Mesenchymal stem cell (in vitro differentiated cells and primary cell): Measurements from ENCODE around the gene CCT3.
A peak's percentile ranks its signal among the peaks of the same experiment; 100 is the strongest.

Experiments used
- DNase-seq: peaks from one replicate; pipeline ENCODE4 v3.0.0-alpha.2; 2013
- H2AFZ ChIP-seq: one replicate; pipeline ENCODE4 v1.6.1; 2013; ENCODE audit warnings: low read depth, mild to moderate bottlenecking, control low read depth, inconsistent platforms, low read length, moderate library complexity
- H2AK5ac ChIP-seq: 2 replicates; pipeline ENCODE4 v1.6.1; 2013; ENCODE audit warnings: low read length, moderate library complexity, mild to moderate bottlenecking, inconsistent platforms; ENCODE audit not compliant: severe bottlenecking
- H2BK120ac ChIP-seq: one replicate; pipeline ENCODE4 v1.6.1; 2013; ENCODE audit warnings: low read depth, mild to moderate bottlenecking, inconsistent platforms, low read length, moderate library complexity
- H2BK12ac ChIP-seq, 2 experiments: one replicate each; pipeline ENCODE4 v1.6.1; 2013; ENCODE audit warnings: inconsistent platforms in 2 of 2, low read length in 2 of 2, mild to moderate bottlenecking in 2 of 2, moderate library complexity in 2 of 2, control low read depth in 1 of 2
- H2BK15ac ChIP-seq: one replicate; pipeline ENCODE4 v1.6.1; 2013; ENCODE audit warnings: mild to moderate bottlenecking, low read depth, inconsistent platforms; ENCODE audit not compliant: poor library complexity, severe bottlenecking
- H2BK5ac ChIP-seq: 2 replicates; pipeline ENCODE4 v1.6.1; 2013; ENCODE audit warnings: low read depth, mild to moderate bottlenecking, low read length, control low read depth, inconsistent platforms; ENCODE audit not compliant: poor library complexity, severe bottlenecking
- H3K14ac ChIP-seq, 2 experiments: one replicate each; pipeline ENCODE4 v1.6.1; 2013; ENCODE audit warnings: inconsistent platforms in 2 of 2, low read length in 2 of 2, control low read depth in 1 of 2, mild to moderate bottlenecking in 1 of 2, moderate library complexity in 1 of 2
- H3K18ac ChIP-seq, 2 experiments: one replicate each; pipeline ENCODE4 v1.6.1; 2013; ENCODE audit warnings: inconsistent platforms in 2 of 2, low read length in 2 of 2, control low read depth in 1 of 2, low read depth in 1 of 2, mild to moderate bottlenecking in 1 of 2
- H3K23ac ChIP-seq, 2 experiments: one replicate each; pipeline ENCODE4 v1.6.1; 2013; ENCODE audit warnings: inconsistent platforms in 2 of 2, low read length in 2 of 2, mild to moderate bottlenecking in 2 of 2, moderate library complexity in 2 of 2, control low read depth in 1 of 2
- H3K27ac ChIP-seq: 2 replicates; pipeline ENCODE4 v1.5.1; 2013; ENCODE audit warnings: mild to moderate bottlenecking, moderate library complexity, low read length, control low read depth, inconsistent platforms; ENCODE audit not compliant: poor library complexity, severe bottlenecking
- H3K27me3 ChIP-seq, 2 experiments: 2 replicates each; pipeline versions ENCODE4 v1.6.1 to v1.7.0; 2013; ENCODE audit warnings: low read length in 2 of 2, mild to moderate bottlenecking in 2 of 2, moderate library complexity in 2 of 2, control low read depth in 1 of 2, inconsistent platforms in 1 of 2; ENCODE audit not compliant: control insufficient read depth in 1 of 2, insufficient read depth in 1 of 2
- H3K36me3 ChIP-seq, 2 experiments: 2 replicates each; pipeline versions ENCODE4 v1.6.1 to v1.7.0; 2013; ENCODE audit warnings: low read length in 2 of 2, control low read depth in 1 of 2, inconsistent platforms in 1 of 2, low read depth in 1 of 2, mild to moderate bottlenecking in 1 of 2; ENCODE audit not compliant: insufficient read depth in 2 of 2, control insufficient read depth in 1 of 2
- H3K4ac ChIP-seq, 2 experiments: one replicate each; pipeline ENCODE4 v1.6.1; 2013; ENCODE audit warnings: inconsistent platforms in 2 of 2, low read length in 2 of 2, mild to moderate bottlenecking in 2 of 2, moderate library complexity in 2 of 2, control low read depth in 1 of 2, low read depth in 1 of 2
- H3K4me1 ChIP-seq: 2 replicates; pipeline ENCODE4 v1.6.1; 2013; ENCODE audit warnings: low read depth, low read length, control low read depth; ENCODE audit not compliant: control insufficient read depth, insufficient read depth
- H3K4me2 ChIP-seq: 2 replicates; pipeline ENCODE4 v1.6.1; 2013; ENCODE audit warnings: low read length, mild to moderate bottlenecking, inconsistent platforms; ENCODE audit not compliant: poor library complexity, severe bottlenecking
- H3K4me3 ChIP-seq, 2 experiments: 2 replicates each; pipeline versions ENCODE4 v1.5.1 to v1.7.0; 2013; ENCODE audit warnings: low read length in 2 of 2, mild to moderate bottlenecking in 2 of 2, control low read depth in 1 of 2, low read depth in 1 of 2; ENCODE audit not compliant: insufficient read depth in 1 of 2
- H3K79me1 ChIP-seq: replicated peaks from 2 replicates; pipeline ENCODE4 v1.6.1; 2013; ENCODE audit warnings: mild to moderate bottlenecking, control low read depth, low read length, inconsistent platforms; ENCODE audit not compliant: poor library complexity, severe bottlenecking
- H3K9ac ChIP-seq: 2 replicates; pipeline ENCODE4 v1.7.0; 2013; ENCODE audit warnings: mild to moderate bottlenecking, low read length, moderate library complexity
- H3K9me3 ChIP-seq: 2 replicates; pipeline ENCODE4 v1.7.0; 2013; ENCODE audit warnings: mild to moderate bottlenecking, low read length; ENCODE audit not compliant: control insufficient read depth
- H4K8ac ChIP-seq: one replicate; pipeline ENCODE4 v1.6.1; 2013; ENCODE audit warnings: inconsistent platforms, mild to moderate bottlenecking, low read length, moderate library complexity
- H4K91ac ChIP-seq: one replicate; pipeline ENCODE4 v1.6.1; 2013; ENCODE audit warnings: mild to moderate bottlenecking, low read length, inconsistent platforms
- WGBS: methylation state at CpG from one replicate; pipeline ENCODE4 v1.1.7; 2013; ENCODE audit warnings: mixed read lengths; 5-methylcytosine and 5-hydroxymethylcytosine counted together

Gene CCT3

DNA sequence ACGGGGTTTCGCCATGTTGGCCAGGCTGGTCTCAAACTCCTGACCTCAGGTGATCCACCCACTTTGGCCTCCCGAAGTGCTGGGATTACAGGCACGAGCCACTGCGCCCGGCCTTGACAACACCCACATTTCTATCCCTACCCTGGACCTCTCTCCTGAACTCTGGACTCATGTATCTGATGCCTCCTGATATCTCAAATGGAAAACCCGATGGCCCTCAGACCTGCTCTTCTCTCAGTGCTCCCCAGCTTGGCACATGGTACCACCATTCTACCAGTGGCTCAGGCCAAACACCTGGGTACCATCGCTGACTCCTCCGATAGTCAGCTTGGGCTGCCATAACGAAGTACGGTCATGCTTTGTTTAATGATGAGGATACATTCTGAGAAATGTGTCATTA, 22.4 kb upstream of the CCT3 start:
- 96% methylated on average over 11 of the region's 11 CpGs for WGBS
- Histone ChIP-seq H3K4me1 (peaks cover 5% of the 10 kb centered on the region), H2BK15ac (no peak overlapping the region), H3K14ac (no peak overlapping the region), H3K4me3 (no peak overlapping the region), H2BK120ac (no peak overlapping the region), H3K23ac (no peak overlapping the region), H4K8ac (no peak overlapping the region), H3K9me3 (no peaks in the 10 kb centered on the region), H3K18ac (no peak overlapping the region), H3K4me2 (no peak overlapping the region), H4K91ac (no peak overlapping the region), H3K4ac (no peak overlapping the region), H2BK5ac (no peak overlapping the region), H2AFZ (no peak overlapping the region), H2BK12ac (no peak overlapping the region), H3K36me3 (no peaks in the 10 kb centered on the region), H2AK5ac (no peak overlapping the region), H3K27me3 (peaks cover 44 to 55% of the 10 kb centered on the region in 2 experiments), H3K27ac (no peak overlapping the region), H3K79me1 (no peaks in the 10 kb centered on the region), H3K9ac (no peak overlapping the region)
- DNase-seq = no peak

DNA sequence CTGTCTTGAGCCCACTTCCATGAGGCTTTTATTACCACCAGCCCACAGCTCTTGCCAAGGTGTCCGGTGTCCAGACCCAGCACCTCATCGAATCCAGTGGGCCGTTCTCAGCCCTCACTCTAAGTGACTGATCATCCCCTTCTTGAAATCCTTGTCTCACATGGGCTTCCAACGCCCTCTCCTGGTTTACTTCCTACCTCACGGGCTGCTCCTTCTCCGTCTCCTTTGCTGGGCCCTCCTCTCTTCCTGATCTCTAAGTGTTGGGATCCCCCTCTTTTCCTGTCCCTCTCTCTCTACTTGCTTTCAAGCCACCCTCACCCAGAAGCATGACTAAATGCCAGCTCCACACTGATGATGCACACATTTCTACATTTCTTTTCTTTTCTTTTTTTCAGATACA, 21.9 kb upstream of the CCT3 start:
- Histone ChIP-seq H3K9ac (no peak overlapping the region), H3K23ac (no peak overlapping the region), H2BK5ac (no peak overlapping the region), H3K4ac (no peak overlapping the region), H4K91ac (no peak overlapping the region), H4K8ac (no peak overlapping the region), H2BK12ac (no peak overlapping the region), H3K4me2 (no peak overlapping the region), H3K36me3 (no peaks in the 10 kb centered on the region), H3K18ac (no peak overlapping the region), H2AK5ac (no peak overlapping the region), H2BK15ac (no peak overlapping the region), H2AFZ (no peak overlapping the region), H3K79me1 (no peaks in the 10 kb centered on the region), H3K9me3 (no peaks in the 10 kb centered on the region), H3K4me1 (peaks cover 5% of the 10 kb centered on the region), H3K27ac (no peak overlapping the region), H2BK120ac (no peak overlapping the region), H3K4me3 (no peak overlapping the region), H3K14ac (no peak overlapping the region), H3K27me3 (peaks cover 44 to 51% of the 10 kb centered on the region in 2 experiments)
- 30% methylated on average over 6 of the region's 6 CpGs for WGBS
- DNase-seq = peak; percentile 30

DNA sequence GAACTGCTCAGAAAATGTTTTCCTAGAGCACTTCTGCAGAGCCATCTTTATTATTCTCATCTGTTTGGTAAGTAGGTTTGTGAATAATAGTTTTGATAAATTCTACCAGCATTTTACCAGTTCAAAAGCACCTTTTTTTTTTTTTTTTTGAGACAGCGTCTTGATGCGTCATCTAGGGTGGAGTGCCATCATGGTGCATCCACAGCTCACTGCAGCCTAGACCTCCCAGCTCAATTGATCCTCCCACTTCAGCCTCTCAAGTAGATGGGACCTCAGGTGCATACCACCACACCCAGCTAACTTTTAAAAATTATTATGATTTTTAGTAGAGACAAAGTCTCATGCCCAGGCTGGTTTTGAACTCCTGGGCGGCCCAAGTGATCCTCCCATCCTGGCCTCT, 21.2 kb upstream of the CCT3 start:
- Histone ChIP-seq H2BK12ac (no peak overlapping the region), H2AK5ac (no peak overlapping the region), H3K36me3 (no peaks in the 10 kb centered on the region), H4K91ac (no peak overlapping the region), H3K9ac (no peak overlapping the region), H3K4me2 (no peak overlapping the region), H2BK5ac (no peak overlapping the region), H3K4me3 (no peak overlapping the region), H3K4me1 (peaks cover 5% of the 10 kb centered on the region), H2BK15ac (no peak overlapping the region), H3K23ac (no peak overlapping the region), H3K9me3 (no peaks in the 10 kb centered on the region), H3K14ac (no peak overlapping the region), H2BK120ac (no peak overlapping the region), H3K79me1 (no peaks in the 10 kb centered on the region), H4K8ac (no peak overlapping the region), H3K4ac (no peak overlapping the region), H3K27ac (no peak overlapping the region), H2AFZ (no peak overlapping the region), H3K27me3 (peaks cover 44 to 51% of the 10 kb centered on the region in 2 experiments), H3K18ac (no peak overlapping the region)
- no peak for DNase-seq
- 71% methylated on average over 3 of the region's 3 CpGs for WGBS

DNA sequence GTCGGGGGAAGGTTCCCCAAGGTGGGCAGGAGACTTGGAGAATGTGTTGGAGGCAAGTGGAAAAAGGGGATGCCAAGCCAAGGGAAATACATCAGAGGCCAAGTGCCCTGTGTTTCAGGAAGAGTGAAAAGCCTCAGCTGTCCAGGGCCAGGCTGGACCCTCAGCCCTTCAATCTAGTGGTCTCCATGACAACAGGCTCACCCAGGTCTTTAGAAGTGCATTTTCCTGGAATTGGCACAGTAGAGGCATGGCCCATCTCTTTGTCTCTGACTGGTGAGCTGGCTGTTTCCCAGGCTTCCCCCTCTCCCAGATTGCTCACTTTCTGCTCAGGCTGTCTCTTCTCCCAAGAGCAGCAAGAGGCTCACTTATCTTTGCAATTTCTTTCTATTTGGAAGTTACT, 20.5 kb upstream of the CCT3 start:
- no peak overlapping the region for H3K27ac ChIP-seq
- DNase-seq = no peak
- H2BK12ac ChIP-seq = no peak overlapping the region
- no peak overlapping the region for H2BK120ac ChIP-seq
- H4K8ac ChIP-seq = no peak overlapping the region
- no peak overlapping the region for H2AK5ac ChIP-seq
- no peak overlapping the region for H3K18ac ChIP-seq
- H2AFZ ChIP-seq = no peak overlapping the region
- H3K14ac ChIP-seq = no peak overlapping the region
- no peak overlapping the region for H3K4me3 ChIP-seq
- WGBS = 54% methylated on average over 1 of the region's 1 CpG
- no peak overlapping the region for H3K9ac ChIP-seq
- H4K91ac ChIP-seq = no peak overlapping the region
- peaks cover 5% of the 10 kb centered on the region for H3K4me1 ChIP-seq
- H3K4me2 ChIP-seq = no peak overlapping the region
- no peak overlapping the region for H2BK15ac ChIP-seq
- H3K23ac ChIP-seq = no peak overlapping the region
- H3K27me3 ChIP-seq = peaks cover 41 to 53% of the 10 kb centered on the region in 2 experiments
- no peaks in the 10 kb centered on the region for H3K9me3 ChIP-seq
- no peaks in the 10 kb centered on the region for H3K79me1 ChIP-seq
- H3K36me3 ChIP-seq = no peaks in the 10 kb centered on the region
- no peak overlapping the region for H2BK5ac ChIP-seq
- no peak overlapping the region for H3K4ac ChIP-seq
